Measurements from ENCODE around the gene HOXB3. TPM values are rescaled to one million over a fixed set of nuclear protein-coding genes. Genes with fewer than 3 reads are reported as not detected.

Gene HOXB3
- polyA plus RNA-seq, 1 of the 3 experiments (the other 2 are of a cell fraction): 0.46 TPM

GRCh38 chr17:48546137-48546923 lies 43.7 kb downstream of the HOXB3 start:
- no peaks in the 10 kb centered on the region for H3K4me1 ChIP-seq (ENCODE audit: control insufficient read depth in 1 of 2, insufficient read depth in 2 of 2, low read depth in 1 of 2, low read length in 1 of 2)
- 27% methylated on average over 10 of the region's 10 CpGs for WGBS (ENCODE audit: low lambda C conversion rate)
- H3F3A ChIP-seq (replicated peaks; ENCODE audit: insufficient read depth): peaks cover 4% of the 10 kb centered on the region
- H3K9me3 ChIP-seq: no peaks in the 10 kb centered on the region
- peaks cover 96% of the 10 kb centered on the region for H3K27me3 ChIP-seq (ENCODE audit: insufficient read depth)
- H3K27ac ChIP-seq (ENCODE audit: low read depth in 2 of 2, low read length in 1 of 2): no peak overlapping the region
- no peaks in the 10 kb centered on the region for H3K36me3 ChIP-seq (replicated peaks in 1 of 2; ENCODE audit: control insufficient read depth in 1 of 2, insufficient read depth in 2 of 2, low read length in 1 of 2)
- H2AFZ ChIP-seq (ENCODE audit: low read depth): no peak overlapping the region
- no peaks in the 10 kb centered on the region for H4K20me1 ChIP-seq (ENCODE audit: insufficient read depth)
- H3K9me2 ChIP-seq: no peaks in the 10 kb centered on the region
- no peak overlapping the region for H3K4me3 ChIP-seq (ENCODE audit: low read depth in 2 of 2, low read length in 1 of 2)
- H3K4me2 ChIP-seq: no peak overlapping the region
- no peak for DNase-seq
- H3K9ac ChIP-seq: no peak overlapping the region
- H3K79me2 ChIP-seq (ENCODE audit: insufficient read depth): no peaks in the 10 kb centered on the region
- TF ChIP-seq CHD2 (IDR thresholded peaks at IDR 0.05; ENCODE audit: low read length, partially characterized antibody): no peak
- TF ChIP-seq RFX5 (IDR thresholded peaks at IDR 0.05; ENCODE audit: low read length): no peak
- TF ChIP-seq NFIC (IDR thresholded peaks at IDR 0.05; ENCODE audit: borderline replicate concordance): no peak
- no peak for TF ChIP-seq USF2 (IDR thresholded peaks at IDR 0.05; ENCODE audit: borderline replicate concordance, low read depth, low read length)
- no peak for TF ChIP-seq SIN3A (IDR thresholded peaks at IDR 0.05; ENCODE audit: borderline replicate concordance, low read depth, low read length)
- no peak; the same call in 1 of the 2 replicates for TF ChIP-seq USF1 (IDR thresholded peaks at IDR 0.05; ENCODE audit: borderline replicate concordance, low read depth)
- TF ChIP-seq TEAD4 (IDR thresholded peaks at IDR 0.05; ENCODE audit: borderline replicate concordance, insufficient read depth): no peak
- no peak for TF ChIP-seq NRF1 (IDR thresholded peaks at IDR 0.05; ENCODE audit: low read depth, low read length)
- no peak for TF ChIP-seq MXI1 (IDR thresholded peaks at IDR 0.05; ENCODE audit: low read depth, low read length)
- no peak for TF ChIP-seq FOXM1 (IDR thresholded peaks at IDR 0.05; ENCODE audit: low read depth)
- CTCF ChIA-PET: interaction anchor here (0.9 kb wide), 1 partner anchor 16 kb away, joined by 3 read pairs; no protein-coding TSS in a partner anchor
- POLR2A ChIA-PET: no interaction called here

GRCh38 chr17:48545539-48545938 lies 44.5 kb downstream of the HOXB3 start:
- WGBS (ENCODE audit: low lambda C conversion rate): 30% methylated on average over 1 of the region's 1 CpG
- Histone ChIP-seq H3K9me3 (no peaks in the 10 kb centered on the region), H3K4me2 (no peak overlapping the region), H2AFZ (ENCODE audit: low read depth) (no peak overlapping the region), H3F3A (replicated peaks; ENCODE audit: insufficient read depth) (peaks cover 8% of the 10 kb centered on the region), H3K27ac (ENCODE audit: low read depth in 2 of 2, low read length in 1 of 2) (no peak overlapping the region), H3K9ac (no peak overlapping the region), H4K20me1 (ENCODE audit: insufficient read depth) (no peaks in the 10 kb centered on the region), H3K36me3 (replicated peaks in 1 of 2; ENCODE audit: control insufficient read depth in 1 of 2, insufficient read depth in 2 of 2, low read length in 1 of 2) (no peaks in the 10 kb centered on the region), H3K79me2 (ENCODE audit: insufficient read depth) (no peaks in the 10 kb centered on the region), H3K4me3 (ENCODE audit: low read depth in 2 of 2, low read length in 1 of 2) (no peak overlapping the region), H3K9me2 (no peaks in the 10 kb centered on the region), H3K4me1 (ENCODE audit: control insufficient read depth in 1 of 2, insufficient read depth in 2 of 2, low read depth in 1 of 2, low read length in 1 of 2) (no peaks in the 10 kb centered on the region), H3K27me3 (ENCODE audit: insufficient read depth) (peaks cover 96% of the 10 kb centered on the region)
- DNase-seq: no peak
- POLR2A ChIA-PET: no interaction called here
- CTCF ChIA-PET: no interaction called here
- TF ChIP-seq RCOR1 (IDR thresholded peaks at IDR 0.05; ENCODE audit: low read length) (no peak), ZBTB33 (IDR thresholded peaks at IDR 0.05; ENCODE audit: borderline replicate concordance, low read depth) (no peak), REST (IDR thresholded peaks at IDR 0.05; ENCODE audit: low read depth, low read length) (no peak), CTCF (IDR thresholded peaks at IDR 0.05) (no peak), TEAD4 (IDR thresholded peaks at IDR 0.05; ENCODE audit: borderline replicate concordance, insufficient read depth) (no peak)
